ENCODE measurements around the gene LRRC2.

DNA sequence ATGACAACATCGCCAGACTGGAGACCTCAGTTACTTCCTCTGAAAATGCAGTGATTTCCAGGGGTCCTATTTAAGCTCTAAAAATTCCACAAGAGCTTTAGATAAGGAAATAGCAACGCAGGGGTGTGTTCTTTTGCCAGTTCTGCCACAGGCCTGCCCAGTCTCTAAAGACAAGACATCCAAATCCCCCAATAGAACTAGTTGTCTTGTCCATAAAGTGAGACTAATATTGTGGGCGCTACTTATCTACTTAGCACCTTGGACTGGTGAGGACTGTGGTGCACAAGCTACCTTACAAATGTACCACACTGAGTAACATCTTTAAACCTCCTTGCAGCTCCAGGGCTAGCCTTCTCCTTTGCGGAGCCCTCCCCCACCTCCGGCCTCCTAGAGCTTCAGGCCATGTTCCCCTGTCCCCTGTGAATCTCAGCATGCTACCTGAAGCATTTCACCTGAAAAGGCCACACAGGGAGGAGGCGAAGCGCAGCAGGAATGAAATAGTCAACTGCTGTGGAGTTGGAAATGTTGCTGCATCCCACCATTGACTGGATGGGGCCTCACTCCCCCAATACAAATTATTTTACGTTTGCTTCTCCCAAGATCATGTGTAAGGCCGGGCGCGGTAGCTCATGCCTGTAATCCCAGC lies 9.6 kb upstream of the LRRC2 start:
- TF ChIP-seq CTCF (IDR thresholded peaks at IDR 0.05; ENCODE audit: poor library complexity) (no peak), EZH2phosphoT487 (IDR thresholded peaks at IDR 0.05; ENCODE audit: low read depth, severe bottlenecking, unreplicated experiment) (no peak)
